Endothelial cell of umbilical vein (primary cell): ENCODE results near the gene TXK. TPM values are rescaled to one million over a fixed set of nuclear protein-coding genes. Genes with fewer than 3 reads are reported as not detected.
A peak's percentile ranks its signal among the peaks of the same experiment; 100 is the strongest.

Source experiments
- BruUV-seq: library from RNA; stranded (reverse); fragments of 400-500 nt; replicated peaks from 2 replicates; lab custom pipeline; 2021; lab: Mats Ljungman, UMichigan
- CTCF ChIA-PET: fragments of 300-600, 350-600 bp; sonication (Branson Sonifier 250); formaldehyde crosslinking; loops from one replicate; lab custom pipeline; 2021; ENCODE audit warnings: antibody characterized with exemption, inconsistent platforms; lab: Charles Lee
- POLR2A ChIA-PET: fragments of 300-600, 350-600 bp; sonication (Branson Sonifier 250); formaldehyde crosslinking; loops from one replicate; lab custom pipeline; 2021; ENCODE audit warnings: antibody characterized with exemption, inconsistent platforms; lab: Charles Lee
- DNase-seq: peaks from one replicate; pipeline ENCODE4 v3.0.0-alpha.2; 2011; ENCODE audit warnings: low read depth, low spot score
- FAIRE-seq: peaks from 2 replicates; lab custom pipeline; 2011; peaks lifted over from hg19 to GRCh38; lab: Jason Lieb, UNC
- H2AFZ ChIP-seq: 2 replicates; pipeline ENCODE4 v1.6.0; 2012; ENCODE audit warnings: low read depth, low read length, control low read depth, inconsistent platforms
- H3K27ac ChIP-seq: 2 replicates; pipeline ENCODE4 v1.5.1; 2011; ENCODE audit warnings: low read depth, mild to moderate bottlenecking, control low read depth, low read length, moderate library complexity; ENCODE audit not compliant: insufficient read depth
- H3K27me3 ChIP-seq, 2 experiments: 2 replicates each; pipeline versions ENCODE4 v1.6.0 to v1.6.1; 2011; ENCODE audit warnings: low read length in 2 of 2, mixed read lengths in 1 of 2; ENCODE audit not compliant: control insufficient read depth in 2 of 2, insufficient read depth in 2 of 2
- H3K36me3 ChIP-seq, 2 experiments: 2 replicates in 1 of 2; 3 replicates in 1 of 2; pipeline ENCODE4 v1.5.1; 2011; ENCODE audit warnings: low read length in 2 of 2, mild to moderate bottlenecking in 1 of 2, moderate library complexity in 1 of 2; ENCODE audit not compliant: control insufficient read depth in 2 of 2, insufficient read depth in 2 of 2; ENCODE audit errors: extremely low read depth in 1 of 2
- H3K4me1 ChIP-seq: 3 replicates; pipeline ENCODE4 v1.5.1; 2011; ENCODE audit warnings: mild to moderate bottlenecking, low read length; ENCODE audit not compliant: control insufficient read depth, insufficient read depth; ENCODE audit errors: extremely low read depth
- H3K4me2 ChIP-seq: 2 replicates; pipeline ENCODE4 v1.6.1; 2011; ENCODE audit warnings: low read length, control low read depth, mixed read lengths; ENCODE audit not compliant: insufficient read depth
- H3K4me3 ChIP-seq, 3 experiments: fragments of 200-600 bp in 1 of 3; sonication (generic), shearing (Covaris generic) in 1 of 3; replicated peaks in 1 of 3; 2 replicates each; pipeline ENCODE4 v1.5.1; 2011 to 2016; ENCODE audit warnings: control low read depth in 3 of 3, low read length in 3 of 3, mild to moderate bottlenecking in 2 of 3, inconsistent platforms in 1 of 3, low read depth in 1 of 3, moderate library complexity in 1 of 3; ENCODE audit not compliant: insufficient read depth in 1 of 3
- H3K79me2 ChIP-seq: 2 replicates; pipeline ENCODE4 v1.6.0; 2012; ENCODE audit warnings: low read length, inconsistent platforms; ENCODE audit not compliant: control insufficient read depth, insufficient read depth
- H3K9ac ChIP-seq: replicated peaks from 2 replicates; pipeline ENCODE3; 2011; ENCODE audit warnings: low read length, control low read depth; ENCODE audit not compliant: insufficient read depth; ENCODE audit errors: extremely low read depth
- H3K9me1 ChIP-seq: replicated peaks from 3 replicates; pipeline ENCODE4 v1.6.0; 2011; ENCODE audit warnings: mild to moderate bottlenecking, low read length; ENCODE audit not compliant: control insufficient read depth, insufficient read depth; ENCODE audit errors: extremely low read depth
- H3K9me3 ChIP-seq: replicated peaks from 2 replicates; pipeline ENCODE4 v1.5.1; 2012; ENCODE audit warnings: low read length, inconsistent platforms; ENCODE audit not compliant: control insufficient read depth, insufficient read depth
- H4K20me1 ChIP-seq: replicated peaks from 2 replicates; pipeline ENCODE3; 2011; ENCODE audit warnings: mild to moderate bottlenecking, low read length; ENCODE audit not compliant: control insufficient read depth, insufficient read depth; ENCODE audit errors: extremely low read depth
- EZH2 ChIP-seq: IDR thresholded peaks from 2 replicates; pipeline ENCODE4 v1.6.1; 2012; ENCODE audit warnings: borderline replicate concordance, low read depth, mild to moderate bottlenecking, moderate library complexity, low read length, inconsistent platforms; ENCODE audit not compliant: severe bottlenecking
- FOS ChIP-seq: IDR thresholded peaks from 2 replicates; pipeline ENCODE4 v1.6.1; 2011; ENCODE audit warnings: mild to moderate bottlenecking, low read length, moderate library complexity, borderline replicate concordance; ENCODE audit not compliant: insufficient read depth
- GATA2 ChIP-seq: IDR thresholded peaks from 2 replicates; pipeline ENCODE4 v1.7.0; 2011; ENCODE audit warnings: low read depth, mild to moderate bottlenecking, moderate library complexity, mixed read lengths, low read length; ENCODE audit not compliant: insufficient read length, insufficient read depth
- JUN ChIP-seq: IDR thresholded peaks from 2 replicates; pipeline ENCODE4 v1.6.1; 2011; ENCODE audit warnings: borderline replicate concordance, low read depth; ENCODE audit not compliant: insufficient read length, insufficient read depth
- MYC ChIP-seq: IDR thresholded peaks from one replicate; pipeline ENCODE4 v1.6.1; 2011; ENCODE audit warnings: mild to moderate bottlenecking, low read depth, low read length
- POLR2A ChIP-seq: IDR thresholded peaks from 2 replicates; pipeline ENCODE4 v1.6.1; 2012; ENCODE audit warnings: low read depth, mild to moderate bottlenecking, control low read depth, low read length
- POLR2AphosphoS5 ChIP-seq: IDR thresholded peaks from 2 replicates; pipeline ENCODE4 v1.6.1; 2012; ENCODE audit warnings: low read depth, mild to moderate bottlenecking, control low read depth, low read length, moderate library complexity; ENCODE audit not compliant: insufficient read depth
- dilution Hi-C: fragments of 300-500 bp; cut with MboI; formaldehyde crosslinking; loops from one replicate; pipeline ENCODE4 v1.15.0; 2019; ENCODE audit warnings: low sequenced_read_pairs; ENCODE audit not compliant: extremely low pct_ligation_motif_present
- intact Hi-C: fragments of 100-400 bp; cut with micrococcal nuclease; formaldehyde crosslinking; loops from one replicate; pipeline ENCODE4 v1.10.0; 2022
- polyA plus RNA-seq, 4 experiments: library from polyadenylated mRNA; depleted of rRNA in 3 of 4; stranded (reverse) in 3 of 4; unstranded in 1 of 4; fragments of >200 nt; gene quantifications; 2 replicates each; pipeline versions ENCODE4 v1.2.1 to v1.2.3, GENCODE V29; 2011 to 2012; ENCODE audit warnings: missing spikeins in 1 of 4
- total RNA-seq: library from RNA; stranded (reverse); gene quantifications from 2 replicates; pipeline ENCODE4 v1.2.3, GENCODE V29; 2021
- TF ChIP-seq, protein P1 (sequence below), 2 donors: IDR thresholded peaks; 1 replicate in 1 of 2; 2 replicates in 1 of 2; pipeline ENCODE4 v1.5.1; 2011; ENCODE audit warnings: low read length in 2 of 2, mild to moderate bottlenecking in 2 of 2, moderate library complexity in 2 of 2, control low read depth in 1 of 2, inconsistent platforms in 1 of 2, low read depth in 1 of 2; ENCODE audit not compliant: insufficient read depth in 1 of 2; ENCODE audit errors: extremely low read depth in 1 of 2
- TF ChIP-seq, protein P2 (sequence below): IDR thresholded peaks from 2 replicates; pipeline ENCODE4 v1.6.1; 2011; ENCODE audit not compliant: insufficient read depth, insufficient read length

The TXK gene
- total and polyA plus RNA-seq, 2 donors (not counting 3 experiments of a cell fraction or from before 2014, with no cell fraction given) = 0.26 to 0.97 TPM

DNA sequence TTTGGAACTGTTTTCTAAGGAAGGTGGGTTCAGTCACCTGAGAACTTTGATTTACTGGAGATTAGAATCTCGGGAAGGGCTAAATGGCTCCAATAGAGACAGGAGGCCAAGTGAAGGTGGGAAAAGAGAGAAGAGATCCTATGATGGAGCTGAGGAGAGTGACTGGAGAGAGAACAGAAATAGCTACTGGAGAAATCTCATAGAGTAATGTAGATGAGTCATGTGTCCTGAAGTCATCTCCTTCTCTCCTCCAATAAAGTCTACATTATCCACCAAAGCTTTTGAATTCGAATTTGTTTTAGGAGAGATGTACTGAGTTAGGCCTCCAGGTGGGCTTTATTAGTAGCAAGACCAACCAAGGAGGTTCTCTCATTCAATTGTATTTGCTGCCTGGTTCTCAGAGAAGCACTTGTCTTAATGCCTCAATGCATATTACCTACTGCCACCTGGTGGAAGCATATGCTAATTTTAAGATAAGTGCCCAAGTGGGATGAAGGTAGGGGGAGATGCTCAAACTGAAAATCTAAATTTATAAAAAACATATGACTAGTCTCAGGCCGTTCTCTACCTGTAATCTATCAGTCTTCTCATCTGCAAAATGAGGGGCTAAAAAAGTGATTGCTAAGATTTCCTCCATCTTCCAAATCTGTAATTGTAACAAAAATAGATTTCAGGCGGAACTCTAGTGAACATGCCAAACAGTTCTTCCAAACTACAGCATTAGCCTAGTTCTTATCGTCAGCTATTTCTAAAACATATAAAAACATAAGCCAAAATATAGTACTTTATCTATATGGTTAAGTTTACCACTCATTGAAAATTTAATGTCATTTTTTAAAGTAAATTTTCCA is 24.4 kb downstream of the TXK start:
- dilution Hi-C loops (no loop called here), intact Hi-C loops (loop anchor here (1.0 to 2.0 kb wide), 2 partner anchors 31 to 106 kb away; no protein-coding TSS in a partner anchor)
- no peak overlapping the region for H3K4me2 ChIP-seq
- no peak overlapping the region for H3K9ac ChIP-seq
- H3K9me1 ChIP-seq = no peaks in the 10 kb centered on the region
- H4K20me1 ChIP-seq = no peaks in the 10 kb centered on the region
- no peaks in the 10 kb centered on the region for H3K79me2 ChIP-seq
- no peaks in the 10 kb centered on the region for H3K27me3 ChIP-seq
- no peak overlapping the region for H3K4me3 ChIP-seq
- BruUV-seq = no TSS peak
- no peak overlapping the region for H2AFZ ChIP-seq
- no peak for TF ChIP-seq MYC
- TF ChIP-seq, protein P1, sequence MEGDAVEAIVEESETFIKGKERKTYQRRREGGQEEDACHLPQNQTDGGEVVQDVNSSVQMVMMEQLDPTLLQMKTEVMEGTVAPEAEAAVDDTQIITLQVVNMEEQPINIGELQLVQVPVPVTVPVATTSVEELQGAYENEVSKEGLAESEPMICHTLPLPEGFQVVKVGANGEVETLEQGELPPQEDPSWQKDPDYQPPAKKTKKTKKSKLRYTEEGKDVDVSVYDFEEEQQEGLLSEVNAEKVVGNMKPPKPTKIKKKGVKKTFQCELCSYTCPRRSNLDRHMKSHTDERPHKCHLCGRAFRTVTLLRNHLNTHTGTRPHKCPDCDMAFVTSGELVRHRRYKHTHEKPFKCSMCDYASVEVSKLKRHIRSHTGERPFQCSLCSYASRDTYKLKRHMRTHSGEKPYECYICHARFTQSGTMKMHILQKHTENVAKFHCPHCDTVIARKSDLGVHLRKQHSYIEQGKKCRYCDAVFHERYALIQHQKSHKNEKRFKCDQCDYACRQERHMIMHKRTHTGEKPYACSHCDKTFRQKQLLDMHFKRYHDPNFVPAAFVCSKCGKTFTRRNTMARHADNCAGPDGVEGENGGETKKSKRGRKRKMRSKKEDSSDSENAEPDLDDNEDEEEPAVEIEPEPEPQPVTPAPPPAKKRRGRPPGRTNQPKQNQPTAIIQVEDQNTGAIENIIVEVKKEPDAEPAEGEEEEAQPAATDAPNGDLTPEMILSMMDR (IDR thresholded peaks at IDR 0.05; ENCODE audit: extremely low read depth in 1 of 2, insufficient read depth in 1 of 2, low read depth in 1 of 2, low read length in 2 of 2) = peak; percentile 44 to 53
- TF ChIP-seq POLR2AphosphoS5 = no peak
- TF ChIP-seq POLR2A = no peak
- TF ChIP-seq FOS = peak; percentile 18
- no peak for TF ChIP-seq GATA2
- TF ChIP-seq JUN = no peak
- no peak for TF ChIP-seq EZH2
- TF ChIP-seq, protein P2, sequence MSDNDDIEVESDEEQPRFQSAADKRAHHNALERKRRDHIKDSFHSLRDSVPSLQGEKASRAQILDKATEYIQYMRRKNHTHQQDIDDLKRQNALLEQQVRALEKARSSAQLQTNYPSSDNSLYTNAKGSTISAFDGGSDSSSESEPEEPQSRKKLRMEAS = no peak
- DNase-seq = peak; percentile 66
- ChIA-PET POLR2A (no interaction called here), CTCF (interaction anchor here (0.6 to 2.1 kb wide), 22 partner anchors 8 to 441 kb away, joined by 3 to 36 read pairs (median 4); no protein-coding TSS in a partner anchor)
- FAIRE-seq = peak; percentile 37
- no peak overlapping the region for H3K27ac ChIP-seq
- H3K9me3 ChIP-seq = no peaks in the 10 kb centered on the region
- H3K36me3 ChIP-seq = no peaks in the 10 kb centered on the region
- no peaks in the 10 kb centered on the region for H3K4me1 ChIP-seq
